GM13976 (cell line): ENCODE data around the gene NAMPT.

Experiments used
- DNase-seq: peaks from one replicate; pipeline ENCODE4 v3.0.0; 2012; ENCODE audit warnings: low spot score
- CTCF ChIP-seq: IDR thresholded peaks from 2 replicates; pipeline ENCODE4 v1.5.1; 2012; ENCODE audit warnings: borderline replicate concordance, mild to moderate bottlenecking; ENCODE audit not compliant: insufficient read depth; ENCODE audit errors: extremely low read depth, missing control alignments, control extremely low read depth
- in situ Hi-C: fragments of 300-500 bp; cut with MboI; formaldehyde crosslinking; loops from one replicate; pipeline ENCODE4 v1.12.0; 2022; ENCODE audit warnings: low sequenced_read_pairs, mixed read lengths, inconsistent platforms; ENCODE audit not compliant: unreplicated experiment

NAMPT gene

GRCh38 chr7:106222545-106222944 lies 62.2 kb downstream of the NAMPT start:
- no peak for DNase-seq
- in situ Hi-C loops = no loop called here
- no peak for TF ChIP-seq CTCF

GRCh38 chr7:106220307-106220706 lies 64.5 kb downstream of the NAMPT start:
- no peak for DNase-seq
- in situ Hi-C loops = no loop called here
- no peak for TF ChIP-seq CTCF

- no peak for TF ChIP-seq CTCF
- DNase-seq = no peak
- in situ Hi-C loops = no loop called here
Observed at GRCh38 chr7:106219170-106219569, 65.6 kb downstream of the NAMPT start.

- no peak for TF ChIP-seq CTCF
- no peak for DNase-seq
- in situ Hi-C loops = no loop called here
Observed at GRCh38 chr7:106218546-106218945, 66.2 kb downstream of the NAMPT start.

GRCh38 chr7:106216923-106217542 lies 67.8 kb downstream of the NAMPT start:
- in situ Hi-C loops = no loop called here
- no peak for DNase-seq
- no peak for TF ChIP-seq CTCF

GRCh38 chr7:106216517-106216922 lies 68.3 kb downstream of the NAMPT start:
- in situ Hi-C loops = no loop called here
- no peak for TF ChIP-seq CTCF
- DNase-seq = no peak
